H9 (cell line): Measurements from ENCODE around the gene MAPK12. TPM values are rescaled to one million over a fixed set of nuclear protein-coding genes. Genes with fewer than 3 reads are reported as not detected.
A peak's percentile ranks its signal among the peaks of the same experiment; 100 is the strongest.
"Not testable (repeated sequence)": the region's sequence is repeated elsewhere in the genome, so short reads cannot be mapped to it uniquely, and the experiment has no call there.

Experiments
- DNase-seq: peaks from one replicate; pipeline ENCODE4 v3.0.0-alpha.2; 2017
- H2AFZ ChIP-seq: one replicate; pipeline ENCODE4 v1.6.1; 2013; ENCODE audit warnings: mild to moderate bottlenecking, low read length, control low read depth, moderate library complexity
- H2AK5ac ChIP-seq: 2 replicates; pipeline ENCODE4 v1.6.1; 2013; ENCODE audit warnings: low read length, control low read depth, mixed read lengths; ENCODE audit not compliant: insufficient read length
- H2BK120ac ChIP-seq: one replicate; pipeline ENCODE4 v1.6.1; 2013; ENCODE audit warnings: low read depth, mild to moderate bottlenecking, low read length, control low read depth, inconsistent platforms; ENCODE audit not compliant: poor library complexity, severe bottlenecking
- H2BK12ac ChIP-seq: 2 replicates; pipeline ENCODE4 v1.6.1; 2013; ENCODE audit warnings: low read length, control low read depth, mixed read lengths, low read depth; ENCODE audit not compliant: insufficient read length
- H2BK15ac ChIP-seq: 2 replicates; pipeline ENCODE4 v1.6.1; 2013; ENCODE audit warnings: low read depth, low read length, control low read depth
- H2BK20ac ChIP-seq: one replicate; pipeline ENCODE4 v1.6.1; 2013; ENCODE audit warnings: low read depth, mild to moderate bottlenecking, low read length, control low read depth, inconsistent platforms; ENCODE audit not compliant: poor library complexity, severe bottlenecking
- H2BK5ac ChIP-seq: 2 replicates; pipeline ENCODE4 v1.6.1; 2013; ENCODE audit warnings: low read length, control low read depth, mixed read lengths; ENCODE audit not compliant: insufficient read length
- H3K14ac ChIP-seq: 2 replicates; pipeline ENCODE4 v1.6.1; 2013; ENCODE audit warnings: low read length, control low read depth; ENCODE audit not compliant: insufficient read depth
- H3K18ac ChIP-seq: 2 replicates; pipeline ENCODE4 v1.6.1; 2013; ENCODE audit warnings: low read depth, mild to moderate bottlenecking, mixed read lengths, low read length, control low read depth; ENCODE audit not compliant: insufficient read length
- H3K23ac ChIP-seq: 2 replicates; pipeline ENCODE4 v1.6.1; 2013; ENCODE audit warnings: low read length, control low read depth, mixed read lengths, low read depth; ENCODE audit not compliant: insufficient read length
- H3K23me2 ChIP-seq: 2 replicates; pipeline ENCODE4 v1.6.1; 2013; ENCODE audit warnings: low read depth, mild to moderate bottlenecking, mixed read lengths, low read length, control low read depth; ENCODE audit not compliant: insufficient read length, poor library complexity, severe bottlenecking
- H3K27ac ChIP-seq: 2 replicates; pipeline ENCODE4 v1.5.1; 2013; ENCODE audit warnings: low read length, control low read depth, mixed read lengths, low read depth; ENCODE audit not compliant: insufficient read length
- H3K27me3 ChIP-seq: 2 replicates; pipeline ENCODE4 v1.6.1; 2013; ENCODE audit warnings: low read length, control low read depth, inconsistent platforms; ENCODE audit not compliant: insufficient read depth
- H3K4ac ChIP-seq: 2 replicates; pipeline ENCODE4 v1.6.1; 2013; ENCODE audit warnings: low read depth, mild to moderate bottlenecking, control low read depth, inconsistent platforms, low read length, moderate library complexity
- H3K4me1 ChIP-seq: 2 replicates; pipeline ENCODE4 v1.6.1; 2013; ENCODE audit warnings: low read length, control low read depth, inconsistent platforms; ENCODE audit not compliant: insufficient read depth
- H3K4me2 ChIP-seq: 2 replicates; pipeline ENCODE4 v1.6.1; 2013; ENCODE audit warnings: low read length, control low read depth, mixed read lengths; ENCODE audit not compliant: insufficient read length, insufficient read depth
- H3K56ac ChIP-seq: 2 replicates; pipeline ENCODE4 v1.6.1; 2013; ENCODE audit warnings: low read depth, mild to moderate bottlenecking, mixed read lengths, low read length, control low read depth; ENCODE audit not compliant: insufficient read length
- H3K79me1 ChIP-seq: 2 replicates; pipeline ENCODE4 v1.6.1; 2013; ENCODE audit warnings: low read depth, mild to moderate bottlenecking, moderate library complexity, low read length, control low read depth, inconsistent platforms; ENCODE audit not compliant: insufficient read depth, poor library complexity, severe bottlenecking
- H3K79me2 ChIP-seq: 2 replicates; pipeline ENCODE4 v1.6.1; 2013; ENCODE audit warnings: low read length, control low read depth, inconsistent platforms; ENCODE audit not compliant: insufficient read depth
- H3K9ac ChIP-seq: 2 replicates; pipeline ENCODE4 v1.6.1; 2013; ENCODE audit warnings: low read length, control low read depth, mixed read lengths; ENCODE audit not compliant: insufficient read length; ENCODE audit errors: extremely low read depth
- H3K9me3 ChIP-seq: one replicate; pipeline ENCODE4 v1.6.1; 2013; ENCODE audit warnings: low read depth, low read length, inconsistent platforms; ENCODE audit not compliant: control insufficient read depth
- H3T11ph ChIP-seq: one replicate; pipeline ENCODE4 v1.6.1; 2013; ENCODE audit warnings: mild to moderate bottlenecking, low read length, control low read depth, inconsistent platforms
- H4K20me1 ChIP-seq: one replicate; pipeline ENCODE4 v1.6.1; 2013; ENCODE audit not compliant: control insufficient read depth, insufficient read length, insufficient read depth
- H4K5ac ChIP-seq: 2 replicates; pipeline ENCODE4 v1.6.1; 2013; ENCODE audit warnings: low read depth, mild to moderate bottlenecking, mixed read lengths, low read length, control low read depth; ENCODE audit not compliant: insufficient read length
- H4K8ac ChIP-seq: replicated peaks from 2 replicates; pipeline ENCODE4 v1.6.1; 2013; ENCODE audit warnings: low read length, control low read depth, mixed read lengths, low read depth; ENCODE audit not compliant: insufficient read length
- H4K91ac ChIP-seq: 2 replicates; pipeline ENCODE4 v1.6.1; 2013; ENCODE audit warnings: low read depth, mild to moderate bottlenecking, moderate library complexity, mixed read lengths, low read length, control low read depth; ENCODE audit not compliant: insufficient read length
- H3K27ac Mint-ChIP-seq, 3 experiments: 2 replicates in 2 of 3; 3 replicates in 1 of 3; pipeline ENCODE4 v1.8.0; 2020 to 2021; ENCODE audit warnings: mixed read lengths in 3 of 3, mild to moderate bottlenecking in 1 of 3, moderate library complexity in 1 of 3
- H3K27me3 Mint-ChIP-seq: 2 replicates; pipeline ENCODE4 v1.8.0; 2021; ENCODE audit warnings: low read depth, mild to moderate bottlenecking, moderate library complexity, mixed read lengths
- H3K36me3 Mint-ChIP-seq, 3 experiments: 2 replicates in 2 of 3; 3 replicates in 1 of 3; pipeline ENCODE4 v1.8.0; 2020 to 2021; ENCODE audit warnings: low read depth in 3 of 3, mixed read lengths in 3 of 3; ENCODE audit not compliant: insufficient read depth in 1 of 3
- H3K4me1 Mint-ChIP-seq, 2 experiments: 2 replicates each; pipeline ENCODE4 v1.8.0; 2020; ENCODE audit warnings: mixed read lengths in 2 of 2
- H3K4me3 Mint-ChIP-seq, 2 experiments: 2 replicates in 1 of 2; 3 replicates in 1 of 2; pipeline ENCODE4 v1.8.0; 2020 to 2021; ENCODE audit warnings: mild to moderate bottlenecking in 2 of 2, mixed read lengths in 2 of 2, moderate library complexity in 1 of 2
- H3K9me3 Mint-ChIP-seq, 2 experiments: 2 replicates in 1 of 2; 3 replicates in 1 of 2; pipeline ENCODE4 v1.8.0; 2020; ENCODE audit warnings: mild to moderate bottlenecking in 2 of 2, mixed read lengths in 2 of 2, moderate library complexity in 1 of 2
- WGBS: extraction: QIAGEN DNeasy Blood & Tissue Kit; methylation state at CpG from one replicate; pipeline ENCODE4 v1.1.7; 2013; ENCODE audit warnings: missing lambda C conversion rate, low lambda C conversion rate, mixed read lengths; ENCODE audit not compliant: insufficient read length; ENCODE audit errors: extremely low coverage; 5-methylcytosine and 5-hydroxymethylcytosine counted together
- total RNA-seq: library from RNA; stranded (reverse); gene quantifications from 2 replicates; pipeline ENCODE4 v1.2.1, GENCODE V29; 2021
- TF ChIP-seq, protein P1 (sequence below): fragments of 200-600 bp; sonication (generic); conservative IDR thresholded peaks from 3 replicates; pipeline ENCODE4 v1.8.0; 2021; ENCODE audit warnings: antibody characterized with exemption, mild to moderate bottlenecking

Gene MAPK12
- total RNA-seq, 1 experiment from 2014 or later: 31.3 TPM

DNA sequence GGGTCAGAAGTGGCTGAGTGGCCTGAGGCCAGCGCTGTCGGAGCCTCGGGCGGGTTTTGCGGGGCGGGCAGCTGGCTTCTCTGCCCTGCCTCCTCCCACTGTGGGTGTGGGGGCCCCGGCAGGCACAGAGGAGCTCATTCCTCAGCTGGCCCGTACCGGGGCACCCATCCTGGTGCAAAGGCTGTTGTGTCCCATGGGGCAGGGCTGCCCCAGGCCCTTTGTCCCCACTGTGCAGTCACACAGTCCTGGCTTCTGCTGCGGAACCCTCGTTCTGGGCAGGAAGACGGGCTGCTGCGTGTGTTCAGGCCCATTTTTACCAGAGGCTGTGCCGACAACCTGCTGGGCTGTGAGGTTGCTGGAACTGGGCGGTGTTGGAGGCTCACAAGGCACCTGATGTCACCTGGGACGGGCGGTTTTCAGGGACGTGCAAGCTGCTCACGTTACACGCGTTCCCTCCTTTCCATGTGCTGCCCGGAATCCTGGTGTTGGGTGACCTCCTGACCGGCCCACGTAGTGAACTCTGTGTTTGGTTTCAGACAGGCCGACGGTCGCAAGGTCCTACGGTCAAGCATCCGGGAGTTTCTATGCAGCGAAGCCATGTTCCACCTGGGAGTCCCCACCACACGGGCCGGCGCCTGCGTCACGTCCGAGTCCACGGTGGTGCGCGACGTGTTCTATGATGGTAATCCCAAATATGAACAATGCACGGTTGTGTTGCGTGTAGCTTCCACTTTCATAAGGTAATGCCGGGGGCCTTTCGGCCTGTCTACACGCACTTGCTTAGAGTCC is 55.5 kb downstream of the MAPK12 start:
- Histone ChIP-seq H3K79me1 (no peaks in the 10 kb centered on the region), H3K23ac (no peak overlapping the region), H3K4me1 (no peaks in the 10 kb centered on the region), H3K27ac (no peak overlapping the region), H4K8ac (no peak overlapping the region), H3K18ac (no peak overlapping the region), H3K4me2 (no peak overlapping the region), H3K23me2 (peaks cover 4% of the 10 kb centered on the region), H2BK20ac (no peak overlapping the region), H2AK5ac (no peak overlapping the region), H4K20me1 (peaks cover 3% of the 10 kb centered on the region), H3K14ac (no peak overlapping the region; the same call in 1 of the 2 replicates), H3K27me3 (no peaks in the 10 kb centered on the region), H3K4ac (no peak overlapping the region), H2BK15ac (no peak overlapping the region), H3K9me3 (no peaks in the 10 kb centered on the region), H2AFZ (no peak overlapping the region), H3K9ac (no peak overlapping the region), H2BK120ac (no peak overlapping the region), H4K91ac (no peak overlapping the region), H2BK12ac (no peak overlapping the region), H3K56ac (no peak overlapping the region), H2BK5ac (no peak overlapping the region), H3T11ph (no peak overlapping the region), H3K79me2 (no peaks in the 10 kb centered on the region; the same call in 1 of the 2 replicates), H4K5ac (no peak overlapping the region)
- no peaks in the 10 kb centered on the region for H3K27me3 Mint-ChIP-seq
- peaks cover 21 to 55% (median 51%) of the 10 kb centered on the region in 3 experiments for H3K36me3 Mint-ChIP-seq
- H3K4me1 Mint-ChIP-seq: peaks cover 8 to 12% of the 10 kb centered on the region in 2 experiments
- WGBS: no CpG with 5 or more reads among the region's 45 CpGs
- TF ChIP-seq, protein P1, sequence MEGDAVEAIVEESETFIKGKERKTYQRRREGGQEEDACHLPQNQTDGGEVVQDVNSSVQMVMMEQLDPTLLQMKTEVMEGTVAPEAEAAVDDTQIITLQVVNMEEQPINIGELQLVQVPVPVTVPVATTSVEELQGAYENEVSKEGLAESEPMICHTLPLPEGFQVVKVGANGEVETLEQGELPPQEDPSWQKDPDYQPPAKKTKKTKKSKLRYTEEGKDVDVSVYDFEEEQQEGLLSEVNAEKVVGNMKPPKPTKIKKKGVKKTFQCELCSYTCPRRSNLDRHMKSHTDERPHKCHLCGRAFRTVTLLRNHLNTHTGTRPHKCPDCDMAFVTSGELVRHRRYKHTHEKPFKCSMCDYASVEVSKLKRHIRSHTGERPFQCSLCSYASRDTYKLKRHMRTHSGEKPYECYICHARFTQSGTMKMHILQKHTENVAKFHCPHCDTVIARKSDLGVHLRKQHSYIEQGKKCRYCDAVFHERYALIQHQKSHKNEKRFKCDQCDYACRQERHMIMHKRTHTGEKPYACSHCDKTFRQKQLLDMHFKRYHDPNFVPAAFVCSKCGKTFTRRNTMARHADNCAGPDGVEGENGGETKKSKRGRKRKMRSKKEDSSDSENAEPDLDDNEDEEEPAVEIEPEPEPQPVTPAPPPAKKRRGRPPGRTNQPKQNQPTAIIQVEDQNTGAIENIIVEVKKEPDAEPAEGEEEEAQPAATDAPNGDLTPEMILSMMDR: no peak
- H3K9me3 Mint-ChIP-seq: peaks cover 5 to 6% of the 10 kb centered on the region in 2 experiments; a peak in 3 of 5 replicates
- H3K4me3 Mint-ChIP-seq: no peak overlapping the region
- H3K27ac Mint-ChIP-seq: 0 out of 7 replicates have a peak overlapping the region, but pooled peaks of 1 of the 3 experiments have one; percentile 40
- DNase-seq: no peak

DNA sequence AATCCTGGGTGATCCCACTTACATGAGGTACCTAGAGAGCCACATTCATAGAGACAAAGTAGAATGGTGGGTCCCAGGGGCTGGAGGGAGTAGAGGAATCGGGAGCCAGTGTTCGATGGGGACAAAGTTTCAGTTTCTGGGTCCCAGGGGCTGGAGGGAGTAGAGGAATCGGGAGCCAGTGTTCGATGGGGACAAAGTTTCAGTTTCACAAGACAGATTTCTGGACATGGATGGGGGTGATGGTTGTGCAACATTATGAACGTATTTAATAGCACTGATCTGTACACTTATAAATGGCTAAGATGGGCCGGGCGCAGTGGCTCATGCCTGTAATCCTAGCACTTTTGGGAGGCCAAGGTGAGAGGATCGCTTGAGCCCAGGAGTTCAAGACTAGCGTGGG is 56.5 kb downstream of the MAPK12 start:
- not testable (repeated sequence) for H4K91ac ChIP-seq, H3K4ac ChIP-seq, H3K56ac ChIP-seq, H3K4me1 ChIP-seq, H3K23ac ChIP-seq, H3K9me3 ChIP-seq, H3K9ac ChIP-seq, H3K27me3 Mint-ChIP-seq, H3T11ph ChIP-seq, H2AK5ac ChIP-seq, H3K14ac ChIP-seq, H4K20me1 ChIP-seq, H2BK15ac ChIP-seq, H3K4me3 Mint-ChIP-seq, H2BK20ac ChIP-seq, H3K79me2 ChIP-seq, H3K23me2 ChIP-seq, H3K9me3 Mint-ChIP-seq, H3K27ac ChIP-seq, H3K79me1 ChIP-seq, H4K5ac ChIP-seq, H2BK120ac ChIP-seq, DNase-seq, H2AFZ ChIP-seq, H3K4me2 ChIP-seq, H2BK5ac ChIP-seq, H3K27me3 ChIP-seq, H4K8ac ChIP-seq, H3K18ac ChIP-seq, H2BK12ac ChIP-seq
- Mint-ChIP-seq H3K36me3 (peaks cover 19 to 50% (median 44%) of the 10 kb centered on the region in 3 experiments), H3K4me1 (peaks cover 8 to 12% of the 10 kb centered on the region in 2 experiments), H3K27ac (peak overlapping the region in 1 of 3 experiments; percentile 5; a peak in 2 of 7 replicates)
- no CpG with 5 or more reads among the region's 9 CpGs for WGBS
